K562 (cell line): ENCODE measurements around the gene HOXB6. TPM values are rescaled to one million over a fixed set of nuclear protein-coding genes. Genes with fewer than 3 reads are reported as not detected.

Experiments used
- CEBPG ChIP-seq, 3 experiments: fragments of 200-800 bp in 1 of 3; sonication (Bioruptor generic) in 1 of 3; sonication (generic) in 1 of 3; formaldehyde crosslinking in 1 of 3; IDR thresholded peaks in 2 of 3; conservative IDR thresholded peaks in 1 of 3; 2 replicates each; pipeline versions ENCODE4 v1.6.1 to v1.8.0; 2016 to 2022; ENCODE audit warnings: missing compliant biosample characterization in 2 of 3, missing genetic modification characterization in 2 of 3, mild to moderate bottlenecking in 1 of 3, missing genetic modification reagents in 1 of 3
- E2F1 ChIP-seq: sonication (generic); formaldehyde crosslinking; IDR thresholded peaks from 2 replicates; pipeline ENCODE4 v1.8.1; 2023; ENCODE audit warnings: mild to moderate bottlenecking, missing genetic modification reagents, moderate library complexity
- EP400 ChIP-seq: fragments of 450-650 bp; IDR thresholded peaks from 2 replicates; pipeline ENCODE4 v1.6.1; 2017; ENCODE audit warnings: antibody characterized with exemption, mild to moderate bottlenecking, moderate library complexity
- EZH2 ChIP-seq: IDR thresholded peaks from 2 replicates; pipeline ENCODE4 v1.6.1; 2012; ENCODE audit warnings: low read depth, mild to moderate bottlenecking, inconsistent platforms, low read length, borderline replicate concordance
- GATAD2B ChIP-seq: fragments of 450-650 bp; IDR thresholded peaks from 2 replicates; pipeline ENCODE4 v1.6.1; 2017; ENCODE audit warnings: mild to moderate bottlenecking, borderline replicate concordance
- HLTF ChIP-seq: fragments of 450-650 bp; IDR thresholded peaks from 2 replicates; pipeline ENCODE4 v1.6.1; 2016
- KAT7 ChIP-seq: sonication (generic); formaldehyde crosslinking; IDR thresholded peaks from 2 replicates; pipeline ENCODE4 v1.8.0; 2022; ENCODE audit warnings: missing genetic modification reagents, mild to moderate bottlenecking, borderline replicate concordance
- KDM1A ChIP-seq, 2 experiments: fragments of 450-650 bp; IDR thresholded peaks; 2 replicates each; pipeline ENCODE4 v1.6.1; 2016; ENCODE audit warnings: mild to moderate bottlenecking in 2 of 2
- MTA2 ChIP-seq: fragments of 450-650 bp; IDR thresholded peaks from 2 replicates; pipeline ENCODE4 v1.6.1; 2016; ENCODE audit warnings: low read depth
- POLR2A ChIP-seq: fragments of 450-650 bp; conservative IDR thresholded peaks from 2 replicates; pipeline ENCODE4 v1.6.1; 2016
- SNRNP70 ChIP-seq: fragments of 200-400 bp; formaldehyde crosslinking; optimal IDR thresholded peaks from 2 replicates; pipeline ENCODE3; 2017; ENCODE audit warnings: low read depth, low read length
- TCF15 ChIP-seq: fragments of 250-450 bp; sonication (Bioruptor Pico); IDR thresholded peaks from 2 replicates; pipeline ENCODE4 v1.8.0; 2022; ENCODE audit warnings: moderate library complexity, mild to moderate bottlenecking, inconsistent platforms
- ZBTB40 ChIP-seq, 2 experiments: fragments of 450-650 bp in 1 of 2; sonication (generic) in 1 of 2; formaldehyde crosslinking in 1 of 2; IDR thresholded peaks; 2 replicates each; pipeline versions ENCODE4 v1.7.1 to v1.9.0; 2016 to 2022; ENCODE audit warnings: inconsistent platforms in 1 of 2, mild to moderate bottlenecking in 1 of 2, missing genetic modification reagents in 1 of 2
- ZNF740 ChIP-seq, 3 experiments: fragments of 200-800 bp in 1 of 3; sonication (Bioruptor generic) in 1 of 3; sonication (generic) in 1 of 3; formaldehyde crosslinking in 1 of 3; IDR thresholded peaks; 2 replicates each; pipeline versions ENCODE4 v1.6.1 to v1.8.0; 2016 to 2022; ENCODE audit warnings: mild to moderate bottlenecking in 2 of 3, missing compliant biosample characterization in 2 of 3, missing genetic modification characterization in 2 of 3, missing genetic modification reagents in 1 of 3
- polyA plus RNA-seq, 8 experiments: library from polyadenylated mRNA; depleted of rRNA in 4 of 8; stranded (reverse) in 5 of 8; unstranded in 3 of 8; fragments of >200 nt; fragmentation: Nextera tagmentation in 2 of 8; fragmentation: Illumina TruSeq in 1 of 8; extraction: Ambion mirVana in 2 of 8; extraction: Trizol in 1 of 8; gene quantifications; 2 replicates each; pipeline versions ENCODE4 v1.2.1 to v1.2.3, GENCODE V29; 2011 to 2014; ENCODE audit warnings: inconsistent platforms in 1 of 8, missing spikeins in 1 of 8
- total RNA-seq, 7 experiments: library from RNA; depleted of rRNA in 6 of 7; stranded (reverse); fragments of >200 nt in 6 of 7; fragmentation: Illumina TruSeq in 2 of 7; extraction: Trizol in 2 of 7; gene quantifications; 2 replicates each; pipeline versions ENCODE4 v1.2.1 to v1.2.3, GENCODE V29; 2011 to 2021; ENCODE audit warnings: low replicate concordance in 1 of 7

The HOXB6 gene
- total and polyA plus RNA-seq, 9 of the 15 experiments (the other 6 are each of a cell fraction or from before 2014, with no cell fraction given) = 1.2 to 14.8 (median 4.9) TPM

- TF ChIP-seq ZNF740 (CRISPR knock-in tag; IDR thresholded peaks at IDR 0.05) (no peak), ZNF740 (tag; IDR thresholded peaks at IDR 0.05) (0 out of 4 replicates have a peak, but pooled peaks of 1 of the 2 experiments have one; percentile 25), CEBPG (CRISPR knock-in tag; IDR thresholded peaks at IDR 0.05) (no peak), CEBPG (tag; conservative IDR thresholded peaks at IDR 0.05 in 1 of 2, IDR thresholded peaks at IDR 0.05 in 1 of 2) (0 out of 4 replicates have a peak, but pooled peaks of 1 of the 2 experiments have one; percentile 13), GATAD2B (no peak), EZH2 (no peak), KAT7 (CRISPR knock-in tag) (no peak), E2F1 (CRISPR knock-in tag) (0 out of 2 replicates have a peak, but pooled peaks have one; percentile 24), SNRNP70 (no peak), EP400 (peak; percentile 39; the same call in 1 of the 2 replicates), HLTF (no peak), TCF15 (no peak), ZBTB40 (IDR thresholded peaks at IDR 0.05) (no peak), ZBTB40 (CRISPR knock-in tag; IDR thresholded peaks at IDR 0.05) (no peak), POLR2A (0 out of 2 replicates have a peak, but pooled peaks have one; percentile 38), KDM1A (IDR thresholded peaks at IDR 0.05) (no peak), MTA2 (no peak)
Measured at GRCh38 chr17:48627623-48628521, 23.1 kb upstream of the HOXB6 start (continued).
